HG03064 (cell line): ENCODE measurements around the gene STAT1.
"Not testable (repeated sequence)": the region's sequence is repeated elsewhere in the genome, so short reads cannot be mapped to it uniquely, and the experiment has no call there.

Source experiments
- ATAC-seq: cut with Tn5 transposase; IDR thresholded peaks from one replicate; pipeline ENCODE4 v1.9.1; 2021; ENCODE audit warnings: low read depth; ENCODE audit not compliant: unreplicated experiment

STAT1 gene

DNA sequence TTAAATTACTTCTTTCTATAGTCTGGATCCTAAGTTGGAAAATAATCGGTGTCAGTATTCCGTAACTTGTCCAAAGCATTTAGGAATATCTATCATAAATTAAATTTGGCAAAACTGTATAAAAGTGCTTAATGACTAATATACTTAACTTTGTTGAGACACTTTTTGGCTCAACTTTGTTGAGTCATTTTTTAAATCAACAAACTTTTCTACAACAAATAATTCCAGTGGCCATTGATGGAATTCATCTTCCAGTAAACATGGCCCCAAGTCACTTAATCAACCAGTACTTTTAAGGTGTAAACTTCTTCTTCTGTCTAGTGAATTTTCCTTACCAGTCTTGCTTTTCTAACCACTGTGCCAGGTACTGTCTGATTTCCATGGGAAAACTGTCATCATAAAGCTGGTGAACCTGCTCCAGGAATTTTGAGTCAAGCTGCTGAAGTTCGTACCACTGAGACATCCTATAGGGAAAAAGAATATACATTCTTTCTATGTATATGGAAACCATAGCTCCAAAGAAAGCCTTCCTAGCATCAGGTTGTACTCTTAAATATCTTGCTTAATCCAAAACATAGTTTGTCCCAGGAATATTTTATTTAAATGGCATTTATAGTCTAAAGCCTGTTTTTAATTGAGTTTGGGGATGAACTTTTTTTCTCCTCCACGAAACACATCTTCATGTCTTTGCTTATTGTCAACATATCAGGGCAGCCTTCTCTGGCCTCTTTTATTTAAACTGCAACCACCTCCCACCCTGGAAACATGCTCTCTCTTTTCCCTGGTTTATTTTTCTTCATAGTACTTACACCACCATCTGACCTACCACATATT is 4.2 kb downstream of the STAT1 start:
- ATAC-seq, result no peak

DNA sequence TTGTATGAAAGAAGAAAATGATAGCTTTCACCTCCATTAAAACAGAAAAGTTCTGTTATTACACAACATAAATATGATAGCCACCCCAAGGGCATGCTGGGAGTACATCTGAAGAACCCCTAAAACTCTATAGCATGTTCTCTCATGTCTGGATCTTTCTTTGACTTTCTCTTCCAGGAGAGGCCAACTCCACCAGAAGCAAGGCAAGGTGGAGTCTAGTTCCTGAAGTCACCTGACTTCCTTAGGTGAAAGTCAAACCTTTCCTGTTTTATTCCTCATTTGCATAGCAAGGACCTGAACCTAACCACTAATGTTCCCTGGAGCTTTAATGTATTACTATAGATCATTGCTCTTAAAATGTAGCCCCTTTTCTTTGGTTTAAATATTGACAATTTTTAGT is 5.7 kb downstream of the STAT1 start:
- no peak for ATAC-seq

- ATAC-seq, result no peak
Observed at GRCh38 chr2:191006997-191007783, 6.8 kb downstream of the STAT1 start.

DNA sequence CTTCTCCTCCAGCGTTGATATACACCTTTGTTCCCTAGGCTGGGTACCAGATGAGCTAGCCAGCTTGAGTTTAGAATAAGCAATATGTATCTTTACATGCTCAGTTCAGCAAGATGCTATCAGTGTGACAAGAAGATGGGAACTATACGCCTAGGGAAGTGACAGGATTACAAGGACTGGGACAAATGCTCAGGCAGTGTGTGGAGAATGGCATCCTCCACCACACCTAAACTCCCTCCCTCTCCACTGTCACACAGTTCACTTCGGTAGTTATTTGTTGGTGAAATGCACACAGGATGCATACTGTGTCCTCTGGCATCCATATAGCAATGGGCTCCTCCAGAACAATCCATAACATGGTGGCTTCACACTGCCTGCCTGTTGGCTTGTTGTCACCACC is 7.7 kb downstream of the STAT1 start:
- ATAC-seq, result no peak

- ATAC-seq, result no peak
Observed at GRCh38 chr2:191003405-191004309, 10.3 kb downstream of the STAT1 start.

DNA sequence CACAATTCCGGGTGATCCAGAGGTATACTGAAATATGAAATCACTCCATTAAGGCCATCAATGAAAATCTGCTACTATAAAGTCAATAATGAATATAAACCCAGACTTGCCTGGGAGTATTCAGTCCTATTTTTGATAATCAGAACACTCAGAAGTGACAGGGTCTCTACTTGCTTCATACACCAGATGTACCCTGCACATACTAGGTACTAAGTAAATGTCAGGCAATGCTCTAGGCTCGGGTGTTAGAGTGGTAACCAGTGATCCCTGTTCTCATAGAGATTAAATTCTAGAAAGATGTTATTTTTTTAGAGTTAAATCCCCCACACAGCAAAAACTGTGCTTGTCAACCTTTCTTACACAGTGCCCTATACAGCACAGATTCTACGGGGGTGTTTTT is 12.3 kb downstream of the STAT1 start:
- no peak for ATAC-seq

- no peak for ATAC-seq
Observed at GRCh38 chr2:191001032-191001431, 12.9 kb downstream of the STAT1 start.

DNA sequence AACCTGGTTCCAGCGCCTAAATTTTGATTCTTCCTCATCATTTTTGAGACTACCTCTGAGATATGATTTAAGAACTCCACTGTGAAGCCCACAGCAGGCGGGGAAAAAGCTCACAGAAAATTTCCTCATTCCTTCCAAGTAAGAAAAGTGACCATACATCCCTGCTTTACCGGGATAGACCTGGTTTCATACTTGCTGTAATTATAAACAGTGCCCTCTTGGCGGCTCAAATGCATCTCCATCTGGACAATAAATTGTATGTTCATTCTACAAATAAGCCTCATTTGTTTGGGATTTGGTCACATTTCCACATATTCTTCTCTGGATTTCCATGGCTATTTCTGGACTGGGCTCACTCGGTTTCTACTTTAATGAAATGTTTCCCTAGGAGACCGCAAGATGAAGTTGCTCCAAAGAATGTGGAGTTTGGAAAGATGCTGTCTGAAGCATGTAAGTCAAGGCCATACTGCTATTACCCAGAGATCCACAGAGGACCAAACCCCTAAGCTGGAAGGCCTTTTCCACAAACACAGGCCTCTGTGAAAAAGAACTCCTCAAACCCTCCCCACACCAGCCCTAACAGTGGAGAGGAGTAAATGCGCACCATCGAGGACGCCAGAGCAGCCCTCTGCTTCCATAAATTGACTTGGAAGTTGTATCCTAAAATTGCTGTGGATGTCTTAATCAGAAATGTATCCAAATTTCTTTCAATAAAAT is 13.9 kb downstream of the STAT1 start:
- no peak for ATAC-seq

GRCh38 chr2:190999058-190999457 is 14.9 kb downstream of the STAT1 start:
- no peak for ATAC-seq

DNA sequence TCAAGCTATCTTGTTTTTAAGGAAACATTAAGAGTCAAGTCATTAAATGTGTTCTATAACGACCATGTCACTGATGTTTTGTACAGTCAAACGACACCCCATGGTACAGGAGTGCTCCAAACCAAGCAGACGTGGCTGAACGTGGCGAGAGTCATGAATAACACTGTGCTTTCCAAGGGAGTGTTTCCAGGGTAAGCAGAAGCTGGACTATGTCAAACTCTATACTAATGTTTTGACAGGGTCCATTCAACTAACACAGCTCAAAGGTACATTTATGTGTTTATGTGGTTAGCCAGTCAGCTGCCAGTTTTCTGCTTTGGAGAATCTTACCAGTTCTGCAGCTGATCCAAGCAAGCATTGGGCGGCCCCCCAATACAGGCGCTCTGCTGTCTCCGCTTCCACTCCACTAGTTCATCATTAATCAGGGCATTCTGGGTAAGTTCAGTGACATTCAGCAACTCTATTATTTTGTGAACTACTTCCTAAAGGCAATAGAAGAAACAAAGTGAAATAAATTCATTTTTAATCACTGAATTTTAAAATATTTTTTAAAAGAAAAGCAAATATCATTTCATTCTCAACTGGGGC is 16.4 kb downstream of the STAT1 start:
- ATAC-seq, result no peak

DNA sequence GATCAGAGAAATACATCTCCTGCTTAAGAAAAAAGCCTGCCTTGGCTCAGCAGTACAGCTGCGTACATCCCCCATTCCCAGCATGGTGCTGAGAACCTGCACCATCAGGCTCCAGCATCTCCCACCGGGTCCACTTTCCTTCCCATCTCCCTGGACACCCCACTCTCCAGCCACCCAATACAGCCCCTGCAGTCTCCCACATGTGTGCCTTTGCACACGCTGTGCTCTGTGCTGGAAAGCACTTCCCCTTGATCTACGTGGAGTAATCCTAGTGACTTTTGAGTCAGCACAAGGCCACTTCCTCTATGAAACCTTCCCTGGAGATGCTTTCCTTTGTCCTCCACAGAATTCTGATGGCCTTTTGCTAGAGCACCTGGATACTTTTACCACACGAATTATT is 17.0 kb downstream of the STAT1 start:
- ATAC-seq, result no peak

GRCh38 chr2:190996338-190996946 is 17.5 kb downstream of the STAT1 start:
- ATAC-seq, result no peak

GRCh38 chr2:190995315-190995714 is 18.7 kb downstream of the STAT1 start:
- ATAC-seq, result not testable (repeated sequence)

GRCh38 chr2:190994148-190994547 is 19.8 kb downstream of the STAT1 start:
- ATAC-seq, result no peak

DNA sequence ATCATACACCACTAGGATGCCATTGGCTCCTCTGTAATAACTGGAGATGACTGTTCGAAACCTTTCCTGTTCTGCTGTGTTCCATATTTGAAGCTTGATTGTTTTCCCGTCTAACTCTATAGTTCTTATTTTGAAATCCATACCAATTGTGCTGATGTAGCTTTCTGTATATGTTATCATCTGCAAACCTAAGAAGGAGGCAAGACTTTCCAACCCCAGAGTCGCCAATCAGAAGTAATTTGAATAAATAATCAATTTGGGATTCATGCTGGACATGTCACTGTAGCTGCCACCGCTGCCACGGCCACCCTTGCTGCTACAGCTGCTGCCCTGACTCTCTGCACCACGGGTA is 20.7 kb downstream of the STAT1 start:
- no peak for ATAC-seq

DNA sequence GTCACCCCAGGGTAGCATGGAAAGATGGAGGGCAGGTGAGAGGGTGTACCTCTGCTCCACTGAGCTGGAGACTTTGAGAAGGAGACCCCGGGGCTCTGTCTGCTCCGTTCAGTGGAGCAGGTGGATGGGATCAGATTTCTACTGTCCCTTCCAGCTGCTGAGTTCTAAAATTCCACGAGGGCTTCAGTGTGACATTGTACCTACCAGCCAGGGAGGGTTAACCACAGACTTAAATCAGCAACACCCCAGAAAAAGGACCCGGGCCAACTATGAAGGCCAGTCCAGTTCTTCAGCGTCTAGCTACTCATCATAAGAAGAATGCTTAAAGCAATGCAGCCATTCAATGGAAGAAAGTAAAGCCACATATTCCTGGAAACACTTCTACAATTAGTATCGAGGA is 23.8 kb downstream of the STAT1 start:
- no peak for ATAC-seq

GRCh38 chr2:190988910-190989309 is 25.1 kb downstream of the STAT1 start:
- ATAC-seq, result no peak

- ATAC-seq, result no peak
Observed at GRCh38 chr2:190987938-190988337, 26.0 kb downstream of the STAT1 start.

- no peak for ATAC-seq
Observed at GRCh38 chr2:190987116-190987515, 26.9 kb downstream of the STAT1 start.
